ENCODE results near the gene NFIB. TPM values are rescaled to one million over a fixed set of nuclear protein-coding genes. Genes with fewer than 3 reads are reported as not detected.

Gene NFIB
- total RNA-seq, 1 experiment from 2014 or later: 14.3 TPM

- no peak overlapping the region for H3K27ac Mint-ChIP-seq
These were observed 4.5 kb downstream of the NFIB start for GRCh38 chr9:14309403-14309802.

More at GRCh38 chr9:14309403-14309802, 4.5 kb downstream of the NFIB start:
- Histone ChIP-seq H2BK15ac (ENCODE audit: low read depth, low read length) (no peak overlapping the region), H4K91ac (ENCODE audit: insufficient read length, low read depth, low read length) (no peak overlapping the region), H4K5ac (ENCODE audit: insufficient read length, low read depth, low read length) (no peak overlapping the region), H3K4ac (ENCODE audit: low read depth, low read length) (no peak overlapping the region), H4K20me1 (ENCODE audit: control insufficient read depth, insufficient read depth, insufficient read length) (no peaks in the 10 kb centered on the region), H3K9me3 (ENCODE audit: control insufficient read depth, low read depth, low read length) (no peaks in the 10 kb centered on the region), H3K4me1 (ENCODE audit: insufficient read depth, low read length) (no peaks in the 10 kb centered on the region; the same call in 1 of the 2 replicates), H2AK5ac (ENCODE audit: insufficient read length, low read length) (no peak overlapping the region), H3K18ac (ENCODE audit: insufficient read length, low read depth, low read length) (no peak overlapping the region), H3K4me2 (ENCODE audit: insufficient read depth, insufficient read length, low read length) (no peak overlapping the region), H3K23me2 (ENCODE audit: insufficient read length, low read depth, low read length, poor library complexity, severe bottlenecking) (peaks cover 14% of the 10 kb centered on the region), H3K14ac (ENCODE audit: insufficient read depth, low read length) (no peak overlapping the region), H2BK5ac (ENCODE audit: insufficient read length, low read length) (no peak overlapping the region), H3K23ac (ENCODE audit: insufficient read length, low read depth, low read length) (no peak overlapping the region), H4K8ac (replicated peaks; ENCODE audit: insufficient read length, low read depth, low read length) (no peak overlapping the region), H2BK120ac (ENCODE audit: low read depth, low read length, poor library complexity, severe bottlenecking) (no peak overlapping the region), H3K27me3 (ENCODE audit: insufficient read depth, low read length) (no peaks in the 10 kb centered on the region), H3T11ph (ENCODE audit: low read length) (no peak overlapping the region), H2AFZ (ENCODE audit: low read length) (no peak overlapping the region), H2BK20ac (ENCODE audit: low read depth, low read length, poor library complexity, severe bottlenecking) (no peak overlapping the region), H3K27ac (ENCODE audit: insufficient read length, low read depth, low read length) (no peak overlapping the region), H3K79me2 (ENCODE audit: insufficient read depth, low read length) (no peaks in the 10 kb centered on the region), H3K79me1 (ENCODE audit: insufficient read depth, low read depth, low read length, poor library complexity, severe bottlenecking) (no peaks in the 10 kb centered on the region), H3K56ac (ENCODE audit: insufficient read length, low read depth, low read length) (no peak overlapping the region), H2BK12ac (ENCODE audit: insufficient read length, low read depth, low read length) (no peak overlapping the region), H3K9ac (ENCODE audit: extremely low read depth, insufficient read length, low read length) (no peak overlapping the region)
- TF ChIP-seq CTCF (conservative IDR thresholded peaks at IDR 0.05): no peak
- Mint-ChIP-seq H3K4me1 (peaks cover 25 to 30% of the 10 kb centered on the region in 2 experiments), H3K27me3 (ENCODE audit: low read depth) (peaks cover 12% of the 10 kb centered on the region), H3K36me3 (ENCODE audit: insufficient read depth in 1 of 3, low read depth in 3 of 3) (peaks cover 0 to 14% (median 4%) of the 10 kb centered on the region in 3 experiments; a peak in 6 of 7 replicates), H3K9me3 (no peaks in the 10 kb centered on the region), H3K4me3 (no peak overlapping the region)
- no CpG with 5 or more reads among the region's 2 CpGs for WGBS (ENCODE audit: extremely low coverage, insufficient read length, low lambda C conversion rate)
- DNase-seq: no peak

Measured in H9 (cell line).